GM21367 (cell line): ENCODE results near the gene CXCL16.

Experiments
- ATAC-seq: cut with Tn5 transposase; IDR thresholded peaks from one replicate; pipeline ENCODE4 v1.9.1; 2021; ENCODE audit not compliant: unreplicated experiment

The CXCL16 gene

GRCh38 chr17:4753392-4753791 lies 13.7 kb upstream of the CXCL16 start:
- ATAC-seq = no peak

DNA sequence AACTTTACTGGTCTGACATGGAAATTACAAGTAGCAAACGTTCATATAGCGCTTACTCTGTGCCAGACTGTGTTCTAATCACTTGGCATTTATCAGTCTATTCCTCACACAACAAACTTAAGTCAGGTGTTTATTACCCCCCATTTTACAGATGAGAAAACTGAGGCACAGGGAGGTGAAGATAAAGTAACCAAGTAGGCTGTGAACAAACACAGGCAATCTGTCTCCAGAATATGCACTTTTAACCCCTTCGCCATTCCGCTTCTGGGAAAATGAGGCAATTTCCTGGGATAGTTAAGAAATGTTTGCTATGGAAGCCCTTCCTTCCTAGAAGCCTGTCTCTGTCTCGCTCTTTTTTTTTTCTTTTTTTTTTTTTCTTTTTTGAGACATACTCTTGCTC lies 12.2 kb upstream of the CXCL16 start:
- no peak for ATAC-seq

DNA sequence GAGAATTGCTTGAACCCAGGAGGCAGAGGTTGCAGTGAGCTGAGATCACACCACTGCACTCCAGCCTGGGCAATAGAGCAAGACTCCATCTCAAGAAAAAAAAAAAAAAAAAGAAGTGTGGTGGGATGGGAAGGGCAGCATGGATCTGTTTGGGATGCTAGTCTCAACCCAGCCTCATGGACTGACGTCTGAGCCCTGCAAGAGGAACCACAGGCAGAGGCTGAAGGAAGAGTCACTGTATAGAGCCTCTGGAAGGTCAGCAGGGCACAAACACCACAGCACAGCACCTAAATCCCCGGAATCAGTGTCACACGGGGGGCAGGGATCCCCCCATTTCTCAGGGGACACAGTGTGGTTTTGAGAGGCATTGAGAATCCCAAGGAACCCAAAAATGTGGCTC lies 10.9 kb upstream of the CXCL16 start:
- ATAC-seq = no peak

DNA sequence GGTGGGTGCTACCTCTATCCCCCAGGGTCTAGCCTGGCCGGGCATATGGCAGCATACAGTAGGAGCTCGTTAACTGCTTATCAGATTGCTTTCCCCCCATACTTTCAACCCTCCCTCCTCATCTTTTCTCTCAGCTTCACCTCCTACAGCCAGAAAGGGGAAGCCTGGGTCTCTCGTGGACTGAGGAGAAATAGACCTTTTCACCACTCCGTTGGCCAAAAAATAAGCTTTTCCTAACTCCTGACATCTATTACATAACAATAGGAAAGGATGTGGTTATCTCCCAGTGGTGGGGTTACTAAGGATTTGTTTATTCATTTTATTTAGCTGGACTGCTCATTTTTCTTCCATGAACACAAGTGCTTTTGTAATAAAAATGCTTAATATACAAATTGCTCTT lies 9.0 kb upstream of the CXCL16 start:
- no peak for ATAC-seq

DNA sequence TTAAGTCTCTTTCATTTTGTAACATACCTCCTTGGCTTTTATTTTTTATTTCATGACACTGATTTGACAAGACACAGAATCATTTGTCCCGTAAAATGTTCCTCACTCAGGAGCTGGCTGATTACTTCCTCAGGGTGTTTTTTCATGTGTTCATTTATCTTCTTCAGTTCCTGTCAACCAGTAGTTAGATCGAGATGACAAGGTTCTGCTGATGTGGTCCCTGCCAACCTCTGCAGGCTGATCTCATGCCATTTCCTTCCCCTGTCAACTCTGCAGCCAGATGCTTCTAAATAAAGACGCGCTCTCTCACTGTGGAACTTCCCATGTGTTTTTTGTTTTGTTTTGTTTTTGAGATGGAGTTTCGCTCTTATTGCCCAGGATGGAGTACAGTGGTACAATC lies 8.1 kb upstream of the CXCL16 start:
- ATAC-seq = no peak

GRCh38 chr17:4744999-4745969 lies 5.6 kb upstream of the CXCL16 start:
- no peak for ATAC-seq

DNA sequence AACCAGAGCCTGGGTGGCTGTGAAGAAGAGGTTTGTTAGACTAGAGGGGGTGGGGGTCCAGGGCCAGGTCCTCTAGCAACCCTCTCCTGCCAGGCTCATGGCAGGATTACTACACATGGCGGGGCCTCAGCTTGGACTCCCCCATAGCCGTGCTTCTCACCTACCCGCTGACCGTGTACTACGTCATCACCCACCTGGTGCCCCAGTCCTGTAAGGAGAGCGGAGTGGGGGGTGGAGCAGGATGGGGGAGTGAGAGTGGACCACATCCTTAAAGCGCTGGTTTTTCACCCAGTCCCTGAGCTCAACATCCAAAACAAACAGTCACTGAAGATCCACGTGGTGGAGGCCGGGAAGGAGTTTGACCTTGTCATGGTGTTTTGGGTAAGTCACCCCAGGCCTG lies 4.2 kb upstream of the CXCL16 start:
- ATAC-seq = no peak

DNA sequence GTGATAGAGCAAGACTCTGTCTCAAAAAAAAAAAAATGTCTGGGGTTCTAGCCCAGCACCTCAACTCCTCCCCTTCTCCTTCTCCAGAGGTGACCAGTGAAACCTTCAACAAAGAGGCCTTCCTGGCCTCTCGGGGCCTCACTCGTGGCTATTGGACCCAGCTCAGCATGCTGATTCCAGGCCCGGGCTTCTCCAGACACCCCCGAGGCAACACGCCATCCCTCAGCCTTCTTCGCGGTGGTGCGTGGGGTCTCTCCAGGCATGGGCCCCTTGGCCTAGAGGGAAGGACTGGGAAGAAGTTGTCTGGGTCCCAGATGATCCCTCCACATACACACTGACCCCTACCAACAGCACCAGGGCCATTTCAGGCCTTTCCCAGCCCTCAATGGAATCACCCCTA lies 3.5 kb upstream of the CXCL16 start:
- ATAC-seq = no peak

DNA sequence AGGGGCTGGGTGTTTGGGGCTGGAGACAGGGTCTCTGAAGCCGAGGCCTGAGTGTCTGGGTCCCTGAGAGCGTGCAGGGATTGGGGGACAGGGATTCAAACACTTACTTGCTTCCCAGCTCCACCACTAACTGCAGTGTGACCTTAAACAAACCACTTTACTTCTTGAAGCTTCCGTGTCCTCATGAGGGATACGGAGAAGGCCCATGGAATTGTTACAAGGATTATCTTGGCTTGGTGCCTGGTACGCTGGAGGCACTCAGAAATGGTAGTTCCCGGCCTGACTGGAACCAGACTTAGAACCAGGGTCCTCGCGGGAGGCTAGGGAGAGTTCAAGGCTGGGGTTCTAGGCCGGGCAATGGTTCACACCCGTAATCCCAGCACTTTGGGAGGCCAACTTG lies 2.9 kb upstream of the CXCL16 start:
- ATAC-seq = no peak

- no peak for ATAC-seq
These were observed 2.4 kb upstream of the CXCL16 start for GRCh38 chr17:4742133-4742532.

- no peak for ATAC-seq
These were observed 1.8 kb upstream of the CXCL16 start for GRCh38 chr17:4741544-4741943.

DNA sequence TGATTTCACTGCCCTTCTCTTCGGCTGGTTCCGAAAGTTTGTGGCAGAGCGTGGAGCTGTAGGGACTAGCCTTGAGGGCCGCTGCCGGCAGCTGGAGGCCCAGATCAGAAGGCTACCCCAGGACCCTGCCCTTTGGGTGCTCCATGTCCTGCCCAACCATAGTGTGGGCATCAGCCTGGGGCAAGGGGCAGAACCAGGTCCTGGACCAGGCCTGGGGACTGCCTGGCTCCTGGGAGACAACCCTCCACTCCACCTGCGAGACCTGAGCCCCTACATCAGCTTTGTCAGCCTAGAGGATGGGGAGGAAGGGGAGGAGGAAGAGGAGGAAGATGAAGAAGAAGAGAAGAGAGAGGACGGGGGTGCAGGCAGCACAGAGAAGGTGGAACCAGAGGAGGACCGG lies 856 bp upstream of the CXCL16 start:
- ATAC-seq = no peak

- ATAC-seq = no peak
These were observed 260 bp upstream of the CXCL16 start for GRCh38 chr17:4740025-4740351.

- no peak for ATAC-seq
These were observed 1.3 kb downstream of the CXCL16 start for GRCh38 chr17:4738136-4739121.

DNA sequence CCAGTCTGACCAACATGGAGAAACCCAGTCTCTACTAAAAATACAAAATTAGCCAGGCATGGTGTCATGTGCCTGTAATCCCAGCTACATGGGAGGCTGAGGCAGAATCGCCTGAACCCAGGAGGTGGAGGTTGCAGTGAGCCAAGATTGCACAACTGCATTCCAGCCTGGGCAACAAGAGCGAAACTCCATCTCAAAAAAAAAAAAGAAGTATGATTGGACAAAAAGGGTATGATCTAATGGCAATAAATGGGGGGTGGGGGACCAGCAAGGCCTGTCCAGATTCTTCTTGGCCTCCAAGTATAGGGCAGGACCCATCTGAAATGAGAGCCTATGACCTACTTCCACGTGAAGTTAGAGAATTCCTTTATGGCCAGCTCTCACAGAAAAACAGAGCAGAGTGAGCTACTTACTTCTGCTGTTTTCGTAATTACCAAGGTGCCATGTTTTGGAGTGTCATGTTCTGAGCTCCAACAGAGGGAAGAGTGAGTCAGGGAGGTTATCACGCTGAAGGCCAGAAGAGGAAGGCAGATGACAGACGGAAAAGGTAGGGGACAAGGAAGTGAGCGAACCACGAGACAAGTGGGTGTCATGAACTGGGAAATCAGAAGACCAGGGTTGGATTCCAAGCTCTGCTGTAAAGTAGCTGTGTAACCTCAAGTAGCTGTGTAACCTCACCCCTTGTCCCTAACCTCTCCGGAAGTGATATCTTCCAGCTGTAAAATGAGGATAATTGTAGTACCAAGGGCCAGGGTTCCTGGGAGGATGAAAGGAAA lies 3.7 kb downstream of the CXCL16 start:
- no peak for ATAC-seq

DNA sequence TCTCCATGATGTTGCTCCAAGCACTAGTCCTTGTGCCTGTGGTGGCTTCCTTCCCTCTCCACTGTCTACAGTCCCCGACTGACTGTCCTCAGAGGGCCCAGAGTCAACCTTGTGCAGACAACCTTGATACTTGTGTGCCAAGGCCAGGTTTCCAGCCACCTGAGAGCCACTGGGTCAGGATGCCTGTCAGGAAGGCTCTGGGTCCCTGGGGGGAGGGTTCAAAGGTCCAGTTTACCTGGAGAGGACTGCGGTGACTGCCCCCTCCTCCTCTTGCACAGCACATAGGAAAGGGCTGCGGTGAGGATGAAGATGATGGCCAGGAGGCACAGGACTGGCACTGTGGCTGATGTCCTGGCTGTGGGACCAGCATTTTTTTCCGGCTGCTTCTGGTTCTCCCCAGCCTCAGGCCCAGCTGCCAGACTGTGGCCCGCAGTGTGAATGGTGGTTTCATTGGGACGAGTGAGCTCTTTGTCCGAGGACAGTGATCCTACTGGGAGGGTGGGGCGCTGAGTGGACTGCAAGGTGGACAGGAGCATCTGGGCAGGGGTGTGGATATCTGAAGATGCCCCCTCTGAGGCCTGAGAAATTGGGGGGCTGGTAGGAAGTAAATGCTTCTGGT lies 4.8 kb downstream of the CXCL16 start:
- ATAC-seq = no peak

GRCh38 chr17:4733073-4733531 lies 6.6 kb downstream of the CXCL16 start:
- no peak for ATAC-seq

- no peak for ATAC-seq
These were observed 11.6 kb downstream of the CXCL16 start for GRCh38 chr17:4728124-4728523.

DNA sequence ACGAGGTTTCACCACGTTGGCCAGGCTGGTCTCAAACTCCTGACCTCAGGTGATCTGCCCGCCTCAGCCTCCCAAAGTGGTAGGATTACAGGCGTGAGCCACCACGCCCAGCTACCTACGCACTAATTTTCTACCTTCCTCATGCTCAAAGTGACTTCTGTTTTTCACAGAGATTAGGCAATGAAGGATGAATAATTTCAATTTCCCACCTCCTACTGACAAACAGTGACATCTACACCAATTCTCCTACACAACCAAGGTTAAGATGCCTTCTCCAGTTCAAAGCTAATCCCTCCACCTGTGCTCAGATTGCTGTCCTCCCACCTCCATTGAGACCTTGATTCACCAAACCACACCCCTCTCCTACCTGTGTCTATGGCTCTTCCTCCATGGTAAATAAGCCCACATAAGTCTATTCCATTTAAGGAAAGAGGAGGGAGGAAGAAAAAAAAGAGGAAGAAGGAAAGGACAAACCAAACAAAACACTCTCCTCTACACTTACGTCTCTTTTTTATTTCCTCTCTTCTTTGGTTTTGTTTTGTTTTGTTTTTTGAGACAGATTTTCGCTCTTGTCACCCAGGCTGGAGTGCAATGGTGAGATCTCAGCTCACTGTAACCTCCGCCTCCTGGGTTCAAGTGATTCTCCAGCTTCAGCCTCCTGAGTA lies 13.9 kb downstream of the CXCL16 start:
- ATAC-seq = no peak

DNA sequence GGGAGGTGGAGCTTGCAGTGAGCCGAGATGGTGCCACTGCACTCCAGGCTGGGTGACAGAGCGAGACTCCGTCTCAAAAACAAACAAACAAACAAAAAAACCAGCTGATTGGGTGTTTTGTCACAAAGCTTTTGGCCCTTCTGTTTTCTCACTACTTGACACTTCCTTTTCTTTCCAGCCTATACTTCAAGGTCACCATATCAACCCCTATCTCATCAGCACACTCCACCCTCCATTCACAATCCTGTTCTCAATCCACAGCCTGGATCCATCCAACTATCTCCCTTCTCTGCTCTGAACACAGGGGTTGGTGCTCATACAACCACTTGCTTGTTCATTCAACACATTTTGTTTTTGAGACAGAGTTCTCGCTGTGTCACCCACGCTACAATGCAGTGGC lies 15.1 kb downstream of the CXCL16 start:
- no peak for ATAC-seq
